Mesendoderm (in vitro differentiated cells): Measurements from ENCODE around the gene AJUBA.

Experiments used
- DNase-seq: peaks from one replicate; pipeline ENCODE4 v3.0.0; 2013
- H2AK5ac ChIP-seq: 2 replicates; pipeline ENCODE4 v1.6.1; 2013; ENCODE audit warnings: low read length, inconsistent platforms
- H2BK120ac ChIP-seq: 2 replicates; pipeline ENCODE4 v1.6.1; 2013; ENCODE audit warnings: low read depth, mild to moderate bottlenecking, low read length, moderate library complexity, mixed read lengths
- H2BK15ac ChIP-seq: replicated peaks from 2 replicates; pipeline ENCODE4 v1.6.1; 2013; ENCODE audit warnings: low read depth, mild to moderate bottlenecking, moderate library complexity
- H2BK5ac ChIP-seq: 2 replicates; pipeline ENCODE4 v1.6.1; 2013; ENCODE audit warnings: low read length, inconsistent platforms
- H3K18ac ChIP-seq: 2 replicates; pipeline ENCODE4 v1.6.1; 2013; ENCODE audit warnings: mild to moderate bottlenecking, low read length, mixed read lengths
- H3K23ac ChIP-seq: one replicate; pipeline ENCODE4 v1.6.1; 2013; ENCODE audit warnings: low read length
- H3K27ac ChIP-seq: 2 replicates; pipeline ENCODE4 v1.5.1; 2013; ENCODE audit warnings: low read depth, mild to moderate bottlenecking, inconsistent platforms, low read length, moderate library complexity
- H3K27me3 ChIP-seq: 2 replicates; pipeline ENCODE4 v1.6.1; 2013; ENCODE audit warnings: low read length, control low read depth, mild to moderate bottlenecking, inconsistent platforms; ENCODE audit not compliant: insufficient read depth, poor library complexity
- H3K36me3 ChIP-seq: 2 replicates; pipeline ENCODE4 v1.6.1; 2013; ENCODE audit warnings: low read length, inconsistent platforms; ENCODE audit not compliant: control insufficient read depth, insufficient read depth
- H3K4ac ChIP-seq: one replicate; pipeline ENCODE4 v1.6.1; 2013; ENCODE audit warnings: low read depth, mild to moderate bottlenecking, low read length, moderate library complexity
- H3K4me1 ChIP-seq: 2 replicates; pipeline ENCODE4 v1.6.1; 2013; ENCODE audit warnings: low read depth, low read length, inconsistent platforms; ENCODE audit not compliant: control insufficient read depth
- H3K4me2 ChIP-seq: 2 replicates; pipeline ENCODE4 v1.6.1; 2013; ENCODE audit warnings: low read length
- H3K4me3 ChIP-seq: 2 replicates; pipeline ENCODE4 v1.5.1; 2013; ENCODE audit warnings: mild to moderate bottlenecking, low read length
- H3K56ac ChIP-seq: one replicate; pipeline ENCODE4 v1.6.1; 2013; ENCODE audit warnings: low read length
- H3K79me1 ChIP-seq: 2 replicates; pipeline ENCODE4 v1.6.1; 2013; ENCODE audit warnings: low read length, inconsistent platforms
- H3K79me2 ChIP-seq: 2 replicates; pipeline ENCODE4 v1.6.1; 2013; ENCODE audit warnings: mild to moderate bottlenecking, low read length; ENCODE audit not compliant: control insufficient read depth, insufficient read depth
- H3K9ac ChIP-seq: 2 replicates; pipeline ENCODE4 v1.6.1; 2013; ENCODE audit warnings: low read length, inconsistent platforms
- H4K5ac ChIP-seq: one replicate; pipeline ENCODE4 v1.6.1; 2013; ENCODE audit warnings: low read length
- H4K8ac ChIP-seq: one replicate; pipeline ENCODE4 v1.6.1; 2013; ENCODE audit warnings: low read depth, mild to moderate bottlenecking, control low read depth, low read length, moderate library complexity
- WGBS: extraction: QIAGEN DNeasy Blood & Tissue Kit; methylation state at CpG from one replicate; pipeline ENCODE4 v1.1.7; 2013; ENCODE audit warnings: low lambda C conversion rate, missing lambda C conversion rate; ENCODE audit not compliant: insufficient coverage; ENCODE audit errors: extremely low coverage; 5-methylcytosine and 5-hydroxymethylcytosine counted together

Gene AJUBA

DNA sequence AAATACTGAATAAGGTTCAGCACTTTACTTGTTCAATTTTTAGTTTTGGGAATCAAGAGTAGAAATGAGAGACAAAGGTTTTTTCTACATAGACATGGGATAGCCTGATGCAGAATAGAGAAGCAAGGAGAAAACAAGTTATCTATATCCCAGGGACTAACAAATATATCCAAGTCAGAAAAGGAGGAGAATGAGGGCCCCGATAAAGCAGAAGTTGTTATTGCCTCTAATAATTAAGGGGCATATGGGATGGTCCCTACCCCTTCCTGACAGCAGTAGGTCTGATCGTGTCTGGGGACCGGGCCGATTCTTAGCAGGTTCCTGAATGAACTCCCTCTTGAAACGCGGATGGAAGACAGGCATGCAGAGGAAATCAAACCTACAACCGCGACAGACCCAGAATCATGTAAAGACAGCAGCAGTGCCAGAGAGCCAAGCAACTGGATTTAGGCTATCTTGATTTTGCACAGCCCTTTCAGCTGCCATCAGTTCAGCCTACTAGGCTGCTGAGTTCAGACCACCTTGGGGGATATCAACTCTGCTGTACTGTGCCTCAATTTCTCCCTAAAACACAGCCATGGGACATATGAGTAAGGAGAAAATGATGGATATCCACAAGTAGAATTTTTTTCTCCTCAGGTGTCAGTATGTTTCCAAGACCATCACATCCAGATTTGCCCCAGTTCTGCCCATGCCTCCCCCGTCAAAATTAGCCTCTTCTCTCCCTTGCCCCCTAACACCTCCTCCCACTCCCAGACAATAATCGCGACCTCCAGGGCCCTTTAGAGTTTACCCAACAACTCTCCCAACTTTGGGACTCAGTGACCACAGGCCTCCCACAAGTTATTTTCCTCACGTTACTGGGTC, 53.9 kb downstream of the AJUBA start:
- Histone ChIP-seq H3K4ac (no peak overlapping the region), H3K4me1 (peaks cover 2% of the 10 kb centered on the region), H3K18ac (no peak overlapping the region), H3K27me3 (no peaks in the 10 kb centered on the region), H3K36me3 (peaks cover 11% of the 10 kb centered on the region), H2BK5ac (no peak overlapping the region), H4K8ac (no peak overlapping the region), H2BK120ac (no peak overlapping the region), H3K4me3 (peak overlapping the region; percentile 91), H3K56ac (peak overlapping the region; percentile 99), H3K23ac (no peak overlapping the region), H3K27ac (no peak overlapping the region), H2BK15ac (no peak overlapping the region), H4K5ac (peak overlapping the region; percentile 6), H3K79me1 (peaks cover 8% of the 10 kb centered on the region), H3K4me2 (peak overlapping the region; percentile 60), H3K9ac (peak overlapping the region; percentile 91), H2AK5ac (no peak overlapping the region), H3K79me2 (peaks cover 16% of the 10 kb centered on the region)
- DNase-seq = no peak
- no CpG with 5 or more reads among the region's 12 CpGs for WGBS

DNA sequence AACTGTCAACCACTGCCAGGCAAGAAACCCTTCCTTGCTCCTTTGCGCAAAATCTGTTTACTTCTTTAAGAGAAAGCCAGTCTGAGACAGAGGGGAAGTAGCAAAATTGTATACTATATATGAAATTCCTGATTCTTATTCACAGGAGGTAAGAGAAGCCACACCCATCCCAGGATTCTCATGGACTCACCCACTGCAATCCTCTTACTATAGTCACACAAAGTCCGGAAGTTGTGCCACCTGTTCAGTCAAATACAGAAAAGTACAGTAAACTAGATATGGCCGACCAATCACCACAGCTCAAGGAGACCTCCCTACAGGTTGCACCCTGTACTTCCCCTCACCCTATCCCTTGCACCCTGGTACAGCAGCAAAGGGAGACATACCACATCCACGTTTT, 56.0 kb downstream of the AJUBA start:
- no peak overlapping the region for H3K9ac ChIP-seq
- H3K4me1 ChIP-seq = peaks cover 4% of the 10 kb centered on the region
- H2BK120ac ChIP-seq = no peak overlapping the region
- no peak overlapping the region for H3K23ac ChIP-seq
- H3K18ac ChIP-seq = no peak overlapping the region
- H4K5ac ChIP-seq = no peak overlapping the region
- H3K27ac ChIP-seq = no peak overlapping the region
- H3K4ac ChIP-seq = no peak overlapping the region
- no peak overlapping the region for H3K4me3 ChIP-seq
- no peak overlapping the region for H2BK5ac ChIP-seq
- no peak overlapping the region for H2AK5ac ChIP-seq
- peaks cover 23% of the 10 kb centered on the region for H3K36me3 ChIP-seq
- no peak overlapping the region for H3K56ac ChIP-seq
- H3K4me2 ChIP-seq = no peak overlapping the region
- H3K27me3 ChIP-seq = no peaks in the 10 kb centered on the region
- no peak overlapping the region for H4K8ac ChIP-seq
- DNase-seq = no peak
- H3K79me1 ChIP-seq = peaks cover 10% of the 10 kb centered on the region
- H2BK15ac ChIP-seq = no peak overlapping the region
- H3K79me2 ChIP-seq = peaks cover 16% of the 10 kb centered on the region
- WGBS = no CpG with 5 or more reads among the region's 4 CpGs

DNA sequence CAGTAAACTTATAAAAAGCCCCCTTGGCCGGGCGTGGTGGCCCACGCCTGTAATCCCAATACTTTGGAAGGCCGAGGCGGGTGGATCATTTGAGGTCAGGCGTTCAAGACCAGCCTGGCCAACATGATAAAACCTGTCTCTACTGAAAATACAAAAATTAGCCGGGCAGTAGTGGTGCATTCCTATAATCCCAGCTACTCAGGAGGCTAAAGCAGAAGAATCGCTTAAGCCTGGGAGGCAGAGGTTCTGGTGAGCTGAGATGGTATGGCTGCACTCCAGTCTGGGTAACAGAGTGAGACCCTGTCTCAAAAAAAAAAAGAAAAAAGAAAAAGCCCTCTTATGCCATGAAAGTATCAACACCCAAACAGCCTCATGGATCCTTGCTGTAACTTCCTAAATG, 56.8 kb downstream of the AJUBA start:
- no CpG with 5 or more reads among the region's 8 CpGs for WGBS

DNA sequence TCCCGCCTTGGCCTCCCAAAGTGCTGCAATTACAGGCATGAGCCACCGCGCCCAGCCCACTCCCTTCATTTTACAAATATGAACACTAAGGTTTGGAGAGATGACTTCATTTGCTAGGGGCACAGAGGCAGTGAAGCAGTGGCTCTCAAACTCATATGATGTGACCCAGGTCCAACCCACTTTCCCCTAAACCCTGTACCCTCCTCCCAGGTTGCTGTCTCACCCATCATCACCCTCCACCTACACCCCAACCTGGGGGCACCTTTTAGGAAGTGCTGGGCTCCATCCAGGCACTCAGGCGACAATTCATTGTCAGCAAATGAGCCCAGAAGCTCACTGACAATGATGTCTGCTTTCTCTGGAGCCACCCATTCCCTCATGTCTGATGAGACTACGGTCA, 58.6 kb downstream of the AJUBA start:
- H3K4me2 ChIP-seq = no peak overlapping the region
- no peak overlapping the region for H2BK15ac ChIP-seq
- H3K18ac ChIP-seq = no peak overlapping the region
- no peak overlapping the region for H4K8ac ChIP-seq
- H3K4ac ChIP-seq = no peak overlapping the region
- no CpG with 5 or more reads among the region's 5 CpGs for WGBS
- no peak overlapping the region for H2BK120ac ChIP-seq
- H2AK5ac ChIP-seq = no peak overlapping the region
- no peak for DNase-seq
- H3K27me3 ChIP-seq = no peaks in the 10 kb centered on the region
- H3K79me2 ChIP-seq = peaks cover 14% of the 10 kb centered on the region
- no peak overlapping the region for H3K27ac ChIP-seq
- peaks cover 4% of the 10 kb centered on the region for H3K4me1 ChIP-seq
- H4K5ac ChIP-seq = no peak overlapping the region
- peaks cover 30% of the 10 kb centered on the region for H3K36me3 ChIP-seq
- no peak overlapping the region for H3K9ac ChIP-seq
- H3K23ac ChIP-seq = no peak overlapping the region
- no peak overlapping the region for H3K4me3 ChIP-seq
- peaks cover 10% of the 10 kb centered on the region for H3K79me1 ChIP-seq
- H2BK5ac ChIP-seq = no peak overlapping the region
- no peak overlapping the region for H3K56ac ChIP-seq

More for the DNA sequence above, 56.8 kb downstream of the AJUBA start:
- peaks cover 16% of the 10 kb centered on the region for H3K79me2 ChIP-seq
- H3K9ac ChIP-seq = no peak overlapping the region
- no peak overlapping the region for H3K18ac ChIP-seq
- no peak overlapping the region for H3K4ac ChIP-seq
- no peak overlapping the region for H4K5ac ChIP-seq
- H3K79me1 ChIP-seq = peaks cover 10% of the 10 kb centered on the region
- no peak for DNase-seq
- H3K27me3 ChIP-seq = no peaks in the 10 kb centered on the region
- H3K36me3 ChIP-seq = peaks cover 27% of the 10 kb centered on the region
- H3K4me1 ChIP-seq = peaks cover 4% of the 10 kb centered on the region
- H3K23ac ChIP-seq = no peak overlapping the region
- no peak overlapping the region for H3K27ac ChIP-seq
- no peak overlapping the region for H2BK15ac ChIP-seq
- no peak overlapping the region for H2BK120ac ChIP-seq
- no peak overlapping the region for H2BK5ac ChIP-seq
- H3K4me2 ChIP-seq = no peak overlapping the region
- H3K56ac ChIP-seq = no peak overlapping the region
- H2AK5ac ChIP-seq = no peak overlapping the region
- no peak overlapping the region for H4K8ac ChIP-seq
- no peak overlapping the region for H3K4me3 ChIP-seq

DNA sequence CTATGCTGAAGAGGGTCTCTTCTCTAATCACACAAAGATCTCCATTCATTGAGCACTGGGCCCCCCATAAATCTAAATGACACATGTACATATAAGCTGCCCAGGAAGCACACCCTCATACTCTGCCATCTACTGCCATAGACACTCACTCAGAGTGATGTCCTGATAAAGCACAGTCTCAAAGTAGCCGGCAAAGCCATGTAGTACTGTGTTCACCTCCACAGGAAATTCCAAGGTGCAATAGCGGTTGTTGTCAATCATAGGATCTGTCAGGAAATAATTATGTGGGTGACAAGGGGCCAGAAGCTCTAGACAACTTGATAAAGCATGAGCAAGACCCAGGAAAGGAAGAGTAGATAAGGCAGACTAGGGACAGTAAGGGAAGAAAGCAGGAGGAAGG, 60.1 kb downstream of the AJUBA start:
- Histone ChIP-seq H3K9ac (no peak overlapping the region), H3K18ac (no peak overlapping the region), H3K23ac (no peak overlapping the region), H3K36me3 (peaks cover 30% of the 10 kb centered on the region), H3K4me3 (no peak overlapping the region), H2BK5ac (no peak overlapping the region), H3K4me2 (no peak overlapping the region), H3K56ac (no peak overlapping the region), H3K79me2 (peaks cover 9% of the 10 kb centered on the region), H4K5ac (no peak overlapping the region), H4K8ac (no peak overlapping the region), H3K4me1 (peaks cover 2% of the 10 kb centered on the region), H3K27ac (no peak overlapping the region), H2AK5ac (no peak overlapping the region), H2BK15ac (no peak overlapping the region), H3K4ac (no peak overlapping the region), H3K79me1 (peaks cover 10% of the 10 kb centered on the region), H2BK120ac (no peak overlapping the region), H3K27me3 (no peaks in the 10 kb centered on the region)
- no peak for DNase-seq
- WGBS = no CpG with 5 or more reads among the region's 2 CpGs
